Colonic mucosa (tissue), 4 donors: ENCODE results near the gene SPRYD4. TPM values are rescaled to one million over a fixed set of nuclear protein-coding genes. Genes with fewer than 3 reads are reported as not detected.
"Not testable (repeated sequence)": the region's sequence is repeated elsewhere in the genome, so short reads cannot be mapped to it uniquely, and the experiment has no call there.

Source experiments
- DNase-seq: peaks from one replicate; pipeline ENCODE4 v3.0.0-alpha.2; 2020
- H3K27ac ChIP-seq: fragments of 200-600 bp; one replicate; pipeline ENCODE4 v1.8.0; 2021
- H3K27me3 ChIP-seq: fragments of 200-600 bp; one replicate; pipeline ENCODE4 v1.8.0; 2021
- H3K36me3 ChIP-seq: fragments of 200-600 bp; one replicate; pipeline ENCODE4 v1.8.0; 2021
- H3K4me1 ChIP-seq: fragments of 200-600 bp; one replicate; pipeline ENCODE4 v1.8.0; 2021; ENCODE audit warnings: mild to moderate bottlenecking
- H3K4me3 ChIP-seq: fragments of 200-600 bp; one replicate; pipeline ENCODE4 v1.8.0; 2021
- H3K9ac ChIP-seq, 2 donors: one replicate each; pipeline ENCODE4 v1.7.0; 2013; ENCODE audit warnings: control low read depth in 2 of 2, low read depth in 2 of 2, low read length in 2 of 2
- H3K9me3 ChIP-seq: fragments of 200-600 bp; one replicate; pipeline ENCODE4 v1.8.0; 2021
- intact Hi-C: fragments of 100-400 bp; cut with DNase I; formaldehyde crosslinking; loops from one replicate; pipeline ENCODE4 v1.14.1; 2022
- total RNA-seq, 2 donors: library from RNA; stranded (reverse); fragmentation: NEBNext Ultra II Directional in 1 of 2; extraction: Animal tissue kit (Norgen Biotek cat#: 25700) in 1 of 2; gene quantifications; one replicate each; pipeline ENCODE4 v1.2.1, GENCODE V29; 2021
- TF ChIP-seq, protein P1 (sequence below): fragments of 200-600 bp; IDR thresholded peaks from one replicate; pipeline ENCODE4 v1.8.0; 2022; ENCODE audit warnings: antibody characterized with exemption, mild to moderate bottlenecking
- donor health status: healthy.
- donor health status: DM: no; HTN: no; CAD: no.
- donor health status: DM: no; HTN: no; CAD: no.

SPRYD4 gene
- total RNA-seq, 2 donors from 2014 or later: 4.0 to 4.2 TPM

GRCh38 chr12:56487448-56488040 is 19.2 kb downstream of the SPRYD4 start:
- intact Hi-C loops: no loop called here
- H3K9me3 ChIP-seq: no peaks in the 10 kb centered on the region
- H3K4me3 ChIP-seq: peak overlapping the region; percentile 69
- peaks cover 9% of the 10 kb centered on the region for H3K4me1 ChIP-seq
- no peaks in the 10 kb centered on the region for H3K36me3 ChIP-seq
- H3K27ac ChIP-seq: no peak overlapping the region
- peak; percentile 44 for DNase-seq
- peak overlapping the region; percentile 27 to 56 for H3K9ac ChIP-seq
- H3K27me3 ChIP-seq: peaks cover 5% of the 10 kb centered on the region
- TF ChIP-seq, protein P1, sequence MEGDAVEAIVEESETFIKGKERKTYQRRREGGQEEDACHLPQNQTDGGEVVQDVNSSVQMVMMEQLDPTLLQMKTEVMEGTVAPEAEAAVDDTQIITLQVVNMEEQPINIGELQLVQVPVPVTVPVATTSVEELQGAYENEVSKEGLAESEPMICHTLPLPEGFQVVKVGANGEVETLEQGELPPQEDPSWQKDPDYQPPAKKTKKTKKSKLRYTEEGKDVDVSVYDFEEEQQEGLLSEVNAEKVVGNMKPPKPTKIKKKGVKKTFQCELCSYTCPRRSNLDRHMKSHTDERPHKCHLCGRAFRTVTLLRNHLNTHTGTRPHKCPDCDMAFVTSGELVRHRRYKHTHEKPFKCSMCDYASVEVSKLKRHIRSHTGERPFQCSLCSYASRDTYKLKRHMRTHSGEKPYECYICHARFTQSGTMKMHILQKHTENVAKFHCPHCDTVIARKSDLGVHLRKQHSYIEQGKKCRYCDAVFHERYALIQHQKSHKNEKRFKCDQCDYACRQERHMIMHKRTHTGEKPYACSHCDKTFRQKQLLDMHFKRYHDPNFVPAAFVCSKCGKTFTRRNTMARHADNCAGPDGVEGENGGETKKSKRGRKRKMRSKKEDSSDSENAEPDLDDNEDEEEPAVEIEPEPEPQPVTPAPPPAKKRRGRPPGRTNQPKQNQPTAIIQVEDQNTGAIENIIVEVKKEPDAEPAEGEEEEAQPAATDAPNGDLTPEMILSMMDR: no peak

- Histone ChIP-seq H3K4me3 (peak within 1 kb of the TSS; percentile 69), H3K4me1 (peaks cover 9% of the 10 kb centered on the region), H3K9ac (peak within 1 kb of the TSS; percentile 27 to 56), H3K27me3 (peaks cover 5% of the 10 kb centered on the region), H3K36me3 (no peaks in the 10 kb centered on the region), H3K27ac (no peak within 1 kb of the TSS), H3K9me3 (no peaks in the 10 kb centered on the region)
- TF ChIP-seq, protein P1: no peak
- peak; percentile 85 for DNase-seq
- intact Hi-C loops: no loop called here
These were observed 19.9 kb downstream of the SPRYD4 start, which contains the start of gene GLS2 for GRCh38 chr12:56488041-56488955. Gene GLS2 (minus strand): TSS chr12:56488161. CDS start chr12:56488118, 43 bp downstream.

DNA sequence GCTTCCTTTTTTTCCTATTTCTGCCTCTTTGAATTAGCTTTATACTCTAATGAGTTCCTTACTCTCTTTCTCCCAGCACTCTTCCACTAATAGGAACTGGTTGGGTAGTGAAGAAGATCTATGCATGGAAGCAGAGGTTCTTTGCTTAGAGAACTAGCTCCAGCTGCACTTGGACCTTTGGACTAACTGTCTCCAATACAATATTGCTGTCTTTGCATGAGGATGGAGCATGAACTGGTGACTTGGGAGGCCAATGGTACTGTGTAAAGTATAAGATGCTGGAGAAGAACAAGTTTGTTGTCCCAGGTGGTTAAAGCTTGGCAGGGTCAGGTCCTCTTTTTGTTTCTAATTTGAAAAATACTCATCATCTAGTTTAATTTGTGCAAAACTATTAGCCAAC is 22.0 kb downstream of the SPRYD4 start:
- Histone ChIP-seq H3K36me3 (no peaks in the 10 kb centered on the region), H3K9me3 (no peaks in the 10 kb centered on the region), H3K4me3 (no peak overlapping the region), H3K27ac (no peak overlapping the region), H3K9ac (no peak overlapping the region), H3K4me1 (peaks cover 9% of the 10 kb centered on the region), H3K27me3 (peaks cover 5% of the 10 kb centered on the region)
- intact Hi-C loops: no loop called here
- TF ChIP-seq, protein P1: no peak
- no peak for DNase-seq

GRCh38 chr12:56493409-56494105 is 25.2 kb downstream of the SPRYD4 start:
- H3K4me1 ChIP-seq, DNase-seq, H3K36me3 ChIP-seq, H3K9ac ChIP-seq, intact Hi-C loops, H3K27me3 ChIP-seq, H3K27ac ChIP-seq, H3K4me3 ChIP-seq, H3K9me3 ChIP-seq: not testable (repeated sequence)

GRCh38 chr12:56494106-56494415 is 25.7 kb downstream of the SPRYD4 start:
- H3K4me3 ChIP-seq, DNase-seq, H3K27me3 ChIP-seq, H3K27ac ChIP-seq, H3K36me3 ChIP-seq, intact Hi-C loops, H3K9me3 ChIP-seq, H3K4me1 ChIP-seq, H3K9ac ChIP-seq: not testable (repeated sequence)

DNA sequence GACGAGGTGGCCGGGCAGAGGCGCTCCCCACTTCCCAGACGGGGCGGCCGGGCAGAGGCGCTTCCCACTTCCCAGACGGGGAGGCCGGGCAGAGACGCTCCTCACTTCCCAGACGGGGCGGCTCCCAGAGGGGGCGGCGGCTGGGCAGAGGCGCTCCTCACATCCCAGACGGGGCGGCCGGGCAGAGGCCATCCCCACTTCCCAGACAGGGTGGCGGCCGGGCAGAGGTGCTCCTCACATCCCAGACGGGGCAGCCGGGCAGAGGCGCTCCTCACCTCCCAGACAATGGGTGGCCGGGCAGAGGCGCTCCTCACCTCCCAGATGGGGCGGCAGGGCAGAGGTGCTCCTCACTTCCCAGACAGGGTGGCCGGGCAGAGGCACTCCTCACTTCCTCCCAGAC is 26.1 kb downstream of the SPRYD4 start:
- intact Hi-C loops, DNase-seq, H3K4me3 ChIP-seq: not testable (repeated sequence)

More for the DNA sequence above, 26.1 kb downstream of the SPRYD4 start:
- H3K27me3 ChIP-seq, H3K4me1 ChIP-seq, H3K27ac ChIP-seq, H3K36me3 ChIP-seq, H3K9me3 ChIP-seq, H3K9ac ChIP-seq: not testable (repeated sequence)
